Kidney capillary endothelial cell (primary cell): ENCODE data around the gene SEC14L2.
"Not testable (repeated sequence)": the region's sequence is repeated elsewhere in the genome, so short reads cannot be mapped to it uniquely, and the experiment has no call there.

Experiments used
- DNase-seq: peaks from one replicate; pipeline ENCODE4 v3.0.0-alpha.2; 2018; ENCODE audit warnings: low spot score

SEC14L2 gene

DNA sequence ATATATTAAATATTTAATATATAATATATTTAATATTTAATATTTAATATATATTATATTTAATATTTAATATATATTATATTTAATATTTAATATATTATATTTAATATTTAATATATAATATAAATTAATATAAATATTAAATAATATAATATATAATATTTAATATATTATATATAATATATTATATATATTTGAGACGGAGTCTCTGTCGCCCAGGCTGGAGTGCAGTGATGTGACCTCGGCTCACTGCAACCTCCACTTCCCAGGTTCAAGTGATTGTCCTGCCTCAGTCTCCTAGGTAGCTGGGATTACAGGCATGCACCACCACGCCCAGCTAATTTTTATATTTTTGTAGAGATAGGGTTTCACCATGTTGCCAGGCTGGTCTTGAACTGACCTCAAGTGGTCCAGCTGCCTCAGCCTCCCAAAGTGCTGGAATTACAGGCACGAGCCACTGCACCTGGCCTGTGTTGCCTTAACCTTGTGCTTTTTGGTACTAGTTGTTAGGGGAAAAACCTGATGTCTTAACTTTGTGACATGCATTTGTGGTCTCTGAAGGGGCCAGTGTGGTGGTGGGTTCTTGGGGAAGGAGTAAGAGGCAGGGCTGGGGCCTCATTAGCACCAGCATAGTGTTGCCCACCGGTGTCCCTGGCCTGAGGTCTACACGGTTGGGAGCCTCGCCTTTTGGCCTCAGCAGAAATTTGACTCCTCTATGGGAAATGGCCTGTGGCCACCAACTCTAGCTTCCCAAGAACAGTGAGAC, 58.4 kb downstream of the SEC14L2 start:
- DNase-seq = no peak

DNA sequence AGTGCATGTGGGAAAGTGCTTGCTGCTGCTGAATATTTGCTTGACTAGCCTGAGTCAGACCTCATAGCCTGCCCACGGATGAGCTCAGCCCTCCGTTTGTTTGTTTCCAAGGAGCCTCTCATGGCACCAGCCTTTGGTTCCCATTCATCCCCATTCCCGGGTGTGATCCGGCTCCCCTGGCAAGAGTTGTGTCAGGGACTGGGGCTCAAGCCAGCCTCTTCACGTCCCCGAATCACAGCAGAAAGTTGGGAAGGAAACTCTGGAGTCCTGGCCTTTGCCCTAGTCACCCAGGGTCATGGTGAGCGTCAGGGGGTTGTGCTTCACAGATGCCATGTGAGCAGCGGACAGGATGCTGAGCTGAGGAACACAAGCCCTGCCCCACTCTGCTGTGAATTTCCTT, 61.2 kb downstream of the SEC14L2 start:
- no peak for DNase-seq

GRCh38 chr22:30459181-30460052, 62.6 kb downstream of the SEC14L2 start:
- DNase-seq = no peak

DNA sequence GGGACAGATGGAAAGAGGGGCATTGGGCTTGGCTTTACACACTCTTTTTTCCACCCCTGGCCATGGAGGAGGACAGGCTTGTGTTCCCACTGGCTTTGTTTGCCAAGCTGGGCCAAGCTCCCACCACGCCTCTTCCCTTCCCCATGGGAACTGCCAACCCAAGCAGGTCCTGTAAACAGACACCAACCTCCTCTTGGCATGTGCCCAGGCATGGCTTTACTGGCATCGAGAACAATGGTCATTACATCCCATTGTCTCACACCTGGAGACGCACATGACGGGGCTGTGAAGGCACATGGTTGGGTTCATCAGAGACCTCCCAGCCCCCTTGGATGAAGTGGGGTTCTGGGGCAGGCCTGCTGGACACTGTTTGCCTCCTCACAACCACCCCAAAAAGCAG, 63.3 kb downstream of the SEC14L2 start:
- DNase-seq = no peak

DNA sequence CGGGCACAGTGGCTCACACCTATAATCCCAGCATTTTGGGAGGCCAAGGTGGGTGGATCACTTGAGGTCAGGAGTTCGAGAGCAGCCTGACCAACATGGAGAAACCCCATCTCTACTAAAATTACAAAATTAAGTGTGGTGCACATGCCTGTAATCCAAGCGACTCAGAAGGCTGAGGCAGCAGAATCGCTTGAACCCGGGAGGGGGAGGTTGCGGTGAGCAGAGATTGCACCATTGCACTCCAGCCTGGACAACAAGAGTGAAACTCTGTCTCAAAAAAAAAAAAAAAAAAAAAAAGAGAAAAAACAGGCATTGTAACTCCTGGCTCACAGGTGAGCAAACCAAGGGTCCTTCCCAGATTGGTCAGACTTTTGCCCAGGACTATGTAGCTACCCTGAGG, 63.7 kb downstream of the SEC14L2 start:
- not testable (repeated sequence) for DNase-seq

GRCh38 chr22:30469165-30469564, 72.3 kb downstream of the SEC14L2 start:
- DNase-seq = no peak

DNA sequence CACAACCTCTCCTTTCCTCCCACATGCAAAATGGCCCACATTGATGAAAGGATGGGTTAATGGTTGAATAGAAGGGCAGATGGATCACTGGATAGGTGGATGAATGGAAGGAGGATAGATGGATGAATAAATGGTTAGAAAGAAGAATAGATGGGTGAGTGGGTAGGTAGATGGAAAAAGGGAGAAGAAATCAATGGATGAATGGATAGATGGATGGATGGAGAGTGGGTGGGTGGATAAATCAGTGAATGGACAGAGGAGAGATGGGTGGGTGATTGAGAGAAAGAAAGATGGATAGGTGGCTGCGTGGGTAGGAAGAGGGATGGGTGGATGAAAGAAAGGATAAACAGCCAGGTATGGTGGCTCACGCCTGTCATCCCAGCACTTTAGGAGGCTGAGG, 73.8 kb downstream of the SEC14L2 start:
- DNase-seq = no peak

- DNase-seq = no peak
Observed at GRCh38 chr22:30471616-30472318, 74.9 kb downstream of the SEC14L2 start, which contains the start of gene SEC14L3. TSS of gene SEC14L3 (minus strand) at chr22:30472017. CDS start at chr22:30471958, 59 bp downstream.

- DNase-seq = no peak
Observed at GRCh38 chr22:30472994-30473720, 76.3 kb downstream of the SEC14L2 start.

DNA sequence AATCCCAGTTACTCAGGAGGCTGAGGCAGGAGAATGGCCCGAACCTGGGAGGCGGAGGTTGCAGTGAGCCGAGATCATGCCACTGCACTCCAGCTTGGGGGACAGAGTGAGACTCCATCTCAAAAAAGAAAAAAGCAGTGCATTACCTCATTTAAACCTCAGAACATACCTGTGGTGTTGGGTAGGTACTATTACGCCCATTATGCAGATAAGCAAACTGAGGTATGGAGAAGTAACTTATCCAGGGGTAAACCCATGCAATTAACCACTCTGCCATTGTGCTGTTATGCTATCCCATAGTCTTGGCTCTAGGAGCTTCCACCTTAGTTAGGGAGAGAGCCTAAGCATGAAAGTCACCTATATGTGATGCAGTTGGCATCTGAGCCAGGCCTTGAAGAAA, 77.3 kb downstream of the SEC14L2 start:
- DNase-seq = no peak
